CD4-positive, alpha-beta T cell treated with Interleukin-15 for 1 hour (primary cell): Measurements from ENCODE around the gene B3GLCT.

Source experiments
- DNase-seq: peaks from one replicate; pipeline ENCODE4 v3.0.0-alpha.2; 2020

The B3GLCT gene

DNA sequence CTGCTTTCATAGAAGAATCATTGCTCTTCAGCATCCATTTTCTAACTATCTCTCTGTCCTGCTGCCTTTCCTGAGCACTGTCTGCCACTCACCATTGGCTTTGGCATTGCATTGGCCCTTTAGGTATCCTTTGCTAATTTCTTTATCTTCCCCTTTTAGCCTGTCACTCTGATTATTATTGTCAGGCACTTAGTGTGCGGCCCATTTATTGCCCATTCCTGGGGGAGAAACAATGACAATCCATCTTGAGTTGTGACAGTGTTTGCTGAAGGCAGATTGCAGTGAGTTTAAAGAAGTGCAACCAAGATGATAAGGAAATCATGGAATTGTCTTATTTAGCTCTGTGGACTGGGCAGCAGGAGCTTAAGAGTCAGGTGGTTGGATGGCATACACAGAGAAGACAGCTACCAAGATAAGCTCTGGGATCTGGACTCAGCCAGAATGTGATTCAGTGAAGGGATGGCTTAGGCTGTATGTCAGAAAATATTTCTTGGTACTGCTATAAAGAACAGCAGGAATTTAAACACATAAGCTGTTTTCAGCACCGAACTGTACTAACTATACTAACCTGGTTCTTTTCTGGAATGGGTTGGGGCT is 25.3 kb downstream of the B3GLCT start:
- DNase-seq: no peak

DNA sequence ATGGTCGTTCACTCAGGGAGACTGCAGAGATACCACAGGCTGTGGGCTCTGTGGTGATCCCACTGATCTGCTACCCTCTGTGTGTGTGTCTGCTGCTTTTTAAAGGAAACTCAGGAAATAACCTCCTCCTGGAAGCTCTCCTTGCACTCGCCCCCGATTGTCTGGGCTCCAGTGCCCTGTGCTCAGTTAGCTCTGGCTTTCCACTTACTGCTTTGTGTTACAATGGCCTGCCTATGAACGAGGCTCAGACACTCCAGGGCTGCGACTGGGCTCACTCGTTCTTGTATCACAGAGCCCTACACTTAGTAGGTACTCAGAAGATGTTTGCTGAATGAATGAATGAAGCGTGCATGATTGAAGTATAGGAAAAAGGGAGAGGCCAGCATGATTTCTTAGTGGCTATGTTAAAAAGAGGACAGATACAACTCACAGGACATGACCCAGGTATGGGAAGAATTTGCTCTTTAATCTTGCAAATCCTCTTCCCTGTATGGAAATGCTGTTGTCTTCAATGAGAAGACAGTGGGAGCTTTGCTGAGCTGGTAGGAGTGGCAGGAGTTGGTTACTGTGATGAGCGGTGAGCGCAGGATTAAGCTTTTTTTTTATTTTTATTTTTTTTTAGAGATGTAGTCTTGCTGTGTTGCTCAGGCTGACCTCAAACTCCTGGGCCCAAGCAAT is 26.4 kb downstream of the B3GLCT start:
- no peak for DNase-seq

DNA sequence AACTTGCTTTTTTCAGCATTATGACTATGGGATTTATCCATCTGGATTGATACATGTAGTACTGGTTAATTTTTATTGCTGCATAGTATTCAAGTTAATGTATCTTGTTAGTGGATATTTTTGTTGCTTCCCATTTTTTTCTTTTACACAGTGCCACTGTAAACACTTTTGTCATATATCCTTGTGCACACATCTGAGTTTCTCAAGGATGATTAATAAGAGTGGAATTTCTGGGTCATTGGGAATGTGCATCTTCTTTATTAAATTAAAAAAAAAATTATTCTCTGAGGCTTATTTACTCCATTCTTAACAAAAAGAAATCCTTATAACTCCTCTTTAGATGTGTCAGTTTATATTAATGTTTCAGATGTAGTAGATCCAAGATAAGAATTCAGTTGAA is 27.3 kb downstream of the B3GLCT start:
- no peak for DNase-seq

DNA sequence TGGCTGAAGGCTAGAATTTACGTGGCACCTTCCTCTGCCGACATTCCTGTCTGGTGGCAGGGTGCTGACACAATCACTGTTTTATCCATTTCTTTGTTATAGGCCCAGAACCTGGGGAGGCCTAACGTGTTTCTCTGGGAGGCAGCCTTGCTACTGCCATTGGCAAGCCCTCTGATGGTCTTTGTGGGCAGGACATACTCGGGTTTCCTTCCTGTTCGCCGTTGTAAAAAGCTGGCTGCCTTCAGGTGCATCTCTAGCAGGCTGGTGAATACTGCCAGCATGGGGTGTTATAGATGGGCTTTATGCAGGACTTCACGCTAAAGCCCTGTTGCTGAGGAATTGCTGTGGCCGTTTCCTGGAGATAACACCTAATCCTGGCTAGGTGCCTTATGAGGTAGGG is 28.1 kb downstream of the B3GLCT start:
- DNase-seq: no peak

DNA sequence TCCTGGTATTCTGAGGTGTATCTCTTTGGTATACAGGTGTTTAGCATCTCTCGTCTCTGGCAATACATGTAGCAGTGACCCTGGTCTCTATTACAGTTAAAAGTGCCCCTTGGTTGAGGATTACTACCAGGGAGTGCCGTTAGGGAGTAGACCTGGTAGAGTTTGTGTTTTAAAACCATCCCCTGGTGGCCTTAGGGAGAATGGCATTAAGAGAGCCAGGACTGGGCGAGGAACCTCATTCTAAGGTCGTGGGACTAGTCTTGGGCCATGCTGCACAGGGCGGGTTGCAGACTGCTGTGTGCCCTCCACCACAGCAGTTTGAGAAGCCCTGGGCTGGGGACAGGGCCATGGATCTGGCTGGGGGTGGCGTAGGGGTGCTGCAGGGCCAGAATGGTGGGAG is 35.0 kb downstream of the B3GLCT start:
- DNase-seq: no peak

DNA sequence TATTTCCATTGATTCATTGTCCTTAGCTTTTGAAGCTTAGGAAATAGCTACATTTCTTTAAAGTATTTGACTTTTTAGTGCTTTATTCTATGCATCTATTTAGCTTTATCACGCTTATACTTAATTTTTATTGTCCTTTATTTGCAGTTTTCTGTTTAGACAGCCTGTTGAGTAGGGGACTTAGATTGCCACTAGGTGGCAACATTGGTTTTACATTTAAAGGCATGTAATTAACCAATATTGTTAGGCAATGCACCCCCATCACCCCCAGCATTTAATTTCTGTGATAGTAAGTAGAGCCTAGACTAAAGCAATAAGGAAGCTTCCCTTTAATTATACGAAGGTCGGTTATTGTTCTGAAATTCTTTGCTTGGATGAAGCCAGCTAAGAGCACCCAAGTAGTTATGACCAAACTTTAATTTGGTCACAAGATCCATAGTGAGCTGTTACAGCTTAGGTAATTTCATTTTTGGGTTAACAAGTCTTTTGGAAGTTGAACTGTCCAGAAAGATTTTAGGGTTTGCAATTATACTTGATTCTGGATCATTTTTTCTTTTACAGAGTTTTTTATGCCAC is 36.5 kb downstream of the B3GLCT start:
- DNase-seq: no peak

DNA sequence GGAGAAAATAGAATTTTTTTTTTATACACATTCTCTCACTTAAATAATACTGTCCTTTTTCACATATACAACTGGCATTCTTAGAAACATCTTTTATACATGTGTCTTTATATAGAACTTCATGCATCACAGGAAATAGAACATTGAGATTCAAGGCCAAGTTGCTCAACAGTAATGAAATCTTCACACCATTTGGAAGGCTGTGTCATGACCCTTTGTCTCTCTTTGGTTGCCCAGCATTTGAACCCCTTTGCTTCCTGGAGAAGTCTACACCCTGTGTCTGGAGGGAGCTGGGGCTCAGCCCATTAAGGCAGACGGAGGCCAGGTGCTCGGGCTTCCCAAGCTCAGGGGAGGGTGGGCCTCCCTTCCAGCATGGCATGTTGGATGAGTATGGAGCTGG is 41.1 kb downstream of the B3GLCT start:
- DNase-seq: no peak

DNA sequence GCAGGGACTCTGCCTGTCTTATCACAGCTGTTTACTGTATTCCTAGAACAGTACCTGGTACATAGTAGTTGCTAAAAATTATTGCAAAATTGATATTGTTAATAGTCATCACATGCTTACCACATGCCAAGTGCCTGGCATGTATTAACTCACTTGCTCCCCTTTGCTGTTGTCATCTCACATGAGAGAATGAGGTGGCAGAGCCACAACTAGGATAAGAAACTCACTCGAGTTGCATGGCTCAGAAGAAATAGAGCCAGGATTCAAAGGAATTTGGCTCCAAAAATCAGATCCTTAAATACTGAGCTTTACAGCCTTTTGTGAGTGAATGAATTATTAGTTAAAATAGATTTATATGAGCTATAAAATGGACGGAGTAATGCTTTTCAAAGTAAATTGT is 42.6 kb downstream of the B3GLCT start:
- no peak for DNase-seq

DNA sequence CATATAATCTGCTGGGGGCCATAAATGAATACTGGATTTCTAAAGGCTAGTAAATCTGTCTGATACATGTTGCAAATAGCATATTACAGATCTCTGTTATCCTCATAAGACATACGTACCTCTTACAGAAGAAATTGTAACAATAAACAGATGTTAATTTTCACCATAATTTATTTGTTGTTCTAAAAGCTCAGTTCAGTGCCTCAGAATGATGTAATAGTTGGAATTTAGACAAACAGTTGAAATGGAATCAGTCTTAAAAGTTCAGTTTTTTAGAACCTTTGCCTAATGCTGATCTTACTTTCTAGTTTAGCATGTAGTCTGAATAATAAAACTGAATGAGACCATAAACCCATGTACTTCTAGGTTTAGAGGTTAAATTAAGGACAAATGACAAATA is 43.1 kb downstream of the B3GLCT start:
- DNase-seq: no peak

DNA sequence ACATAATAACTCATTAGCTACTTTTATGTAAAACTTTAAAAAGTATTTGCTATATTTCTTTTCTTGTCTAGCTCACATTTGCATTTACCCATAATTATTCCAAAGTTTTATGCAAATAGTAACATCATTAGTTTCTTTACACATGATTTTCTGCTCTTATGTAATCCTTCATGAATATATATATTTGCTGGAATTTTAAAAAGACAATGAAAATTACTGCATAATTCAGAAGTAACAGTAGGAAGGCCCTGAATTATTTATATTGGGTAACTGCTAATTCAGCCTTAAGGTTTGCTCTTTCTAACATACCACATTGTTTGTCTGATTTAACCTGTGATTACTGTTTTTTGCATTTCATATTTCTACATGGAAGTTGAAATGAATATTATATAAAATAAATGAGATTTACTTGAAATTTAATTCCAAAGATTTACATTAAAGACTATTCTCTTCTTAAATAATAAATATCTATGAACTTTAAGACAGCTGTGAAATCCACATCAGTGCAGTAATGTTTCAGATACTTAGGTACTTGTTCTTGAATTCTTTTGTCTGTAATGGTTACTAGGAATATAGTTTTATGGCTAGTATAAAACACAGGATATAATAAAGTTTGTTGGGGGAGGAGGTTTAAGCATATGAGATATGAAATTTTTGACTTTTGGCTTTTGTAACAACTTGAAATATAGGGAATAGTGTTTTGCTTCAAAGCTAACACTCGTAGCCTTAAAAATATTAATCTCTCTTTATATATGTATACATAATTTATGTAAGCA is 46.0 kb downstream of the B3GLCT start:
- DNase-seq: no peak

DNA sequence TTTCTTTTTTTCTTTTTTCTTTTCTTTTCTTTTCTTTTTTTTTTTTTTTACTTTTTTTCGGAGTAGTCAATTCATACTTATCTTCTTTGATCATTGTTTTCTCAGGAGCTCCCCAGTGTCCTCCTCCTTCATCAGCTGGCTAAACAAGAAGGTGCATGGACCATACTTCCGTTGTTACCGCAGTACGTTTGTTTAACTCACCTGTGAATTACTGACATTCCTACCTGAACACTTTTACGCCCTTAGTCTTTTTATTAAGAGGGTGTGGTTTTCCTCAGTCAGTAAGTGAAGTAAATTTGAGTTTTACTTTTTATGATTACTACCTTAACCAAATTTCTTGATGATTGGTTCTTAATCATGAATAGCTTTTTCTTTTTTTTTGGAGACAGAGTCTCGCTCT is 47.1 kb downstream of the B3GLCT start:
- DNase-seq: no peak

DNA sequence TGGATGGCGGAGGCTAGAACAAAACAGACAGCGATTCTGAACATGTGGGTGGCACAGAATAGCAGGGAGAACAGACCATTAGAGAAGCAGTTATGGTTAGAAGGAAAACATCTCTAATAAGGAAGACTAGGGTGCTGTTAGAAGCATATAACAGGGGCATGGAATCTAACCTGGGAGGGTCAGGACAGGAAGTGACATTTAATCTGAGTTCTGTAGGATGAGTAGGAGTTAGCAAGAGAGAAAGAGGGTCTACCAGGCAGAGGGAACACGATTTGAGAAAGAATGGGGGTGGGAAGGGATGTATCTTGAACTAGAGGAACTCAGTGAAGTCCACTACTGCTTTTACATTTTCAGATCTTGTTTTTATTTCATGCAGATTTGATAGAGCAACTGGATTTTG is 48.6 kb downstream of the B3GLCT start:
- no peak for DNase-seq

DNA sequence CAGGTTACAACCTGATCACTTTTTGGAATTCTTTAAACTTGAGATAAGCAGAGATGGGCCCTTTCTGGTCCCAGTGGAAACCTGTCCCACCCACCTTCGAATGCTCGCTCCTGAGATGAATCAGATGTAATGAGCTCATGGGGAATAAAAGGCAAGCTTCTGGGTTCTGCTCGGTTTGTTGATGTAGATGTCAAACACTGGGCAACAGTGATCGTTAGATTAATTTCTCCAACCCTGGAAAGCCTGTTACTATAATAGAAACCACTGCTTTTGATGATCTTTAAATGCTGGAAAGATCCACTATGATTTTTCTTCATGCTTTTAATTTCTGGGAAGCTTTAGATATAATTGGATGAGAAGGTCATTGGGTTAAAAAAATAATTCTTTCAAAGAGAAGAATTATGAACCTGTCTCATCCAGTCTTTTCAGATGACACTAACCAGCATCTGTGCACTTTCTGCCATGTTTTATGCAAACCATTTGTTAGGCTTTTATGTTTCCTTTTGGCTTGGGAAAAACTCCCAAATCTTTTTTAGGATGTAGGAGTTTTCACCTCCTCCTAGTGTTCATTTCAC is 49.3 kb downstream of the B3GLCT start:
- DNase-seq: no peak

DNA sequence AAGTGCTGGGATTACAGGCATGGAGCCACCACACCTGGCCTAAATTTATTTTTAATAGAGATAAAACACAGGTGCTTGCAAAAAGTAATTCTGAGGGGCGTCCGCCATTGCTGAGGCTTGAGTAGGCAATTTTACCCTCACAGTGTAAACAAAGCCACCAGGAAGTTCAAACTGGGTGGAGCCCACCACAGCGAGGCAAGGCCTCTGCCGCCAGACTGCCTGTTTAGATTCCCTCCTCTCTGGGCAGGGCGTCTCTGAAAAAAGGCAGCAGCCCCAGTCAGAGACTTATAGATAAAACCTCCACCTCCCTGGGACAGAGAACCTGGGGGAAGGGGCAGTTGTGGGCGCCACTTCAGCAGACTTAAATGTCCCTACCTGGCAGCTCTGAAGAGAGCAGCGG is 50.7 kb downstream of the B3GLCT start:
- DNase-seq: no peak

DNA sequence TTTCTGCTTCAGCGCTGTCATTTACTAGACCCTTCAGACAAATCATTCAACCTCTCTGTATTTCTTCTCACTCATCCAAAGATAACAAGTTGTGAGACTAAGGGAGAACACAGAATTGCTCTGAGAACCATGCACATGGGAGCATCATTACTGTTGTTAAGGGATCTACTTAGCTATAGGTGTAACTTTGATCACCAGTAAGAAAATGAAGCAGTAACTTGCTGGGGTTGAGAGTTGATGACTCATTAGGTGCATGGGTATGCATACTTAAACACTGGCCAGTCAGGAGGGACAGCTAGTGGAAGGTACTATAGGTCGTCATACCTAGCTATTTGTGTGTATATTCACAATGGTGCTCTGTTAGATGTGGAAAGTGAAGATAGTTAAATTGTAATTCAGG is 61.5 kb downstream of the B3GLCT start:
- no peak for DNase-seq

DNA sequence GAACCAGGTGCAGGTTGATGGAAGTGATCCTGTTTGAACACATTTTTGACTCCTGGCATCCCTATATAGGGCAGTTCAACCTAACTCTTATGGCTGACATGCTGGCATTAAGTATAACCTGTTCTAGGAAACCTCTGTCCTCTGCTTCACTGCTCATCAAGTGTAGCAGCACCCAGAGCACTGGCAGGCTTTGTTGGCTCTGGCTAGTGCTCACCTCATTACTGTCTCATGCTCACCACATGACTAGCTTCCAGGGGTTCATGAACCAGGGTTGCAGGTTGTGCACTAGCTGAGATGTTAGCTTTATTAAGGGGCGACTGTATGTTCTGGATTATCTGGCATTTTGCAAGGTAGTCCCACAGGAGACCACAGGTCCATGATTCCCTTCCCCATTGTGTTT is 63.6 kb downstream of the B3GLCT start:
- DNase-seq: no peak

DNA sequence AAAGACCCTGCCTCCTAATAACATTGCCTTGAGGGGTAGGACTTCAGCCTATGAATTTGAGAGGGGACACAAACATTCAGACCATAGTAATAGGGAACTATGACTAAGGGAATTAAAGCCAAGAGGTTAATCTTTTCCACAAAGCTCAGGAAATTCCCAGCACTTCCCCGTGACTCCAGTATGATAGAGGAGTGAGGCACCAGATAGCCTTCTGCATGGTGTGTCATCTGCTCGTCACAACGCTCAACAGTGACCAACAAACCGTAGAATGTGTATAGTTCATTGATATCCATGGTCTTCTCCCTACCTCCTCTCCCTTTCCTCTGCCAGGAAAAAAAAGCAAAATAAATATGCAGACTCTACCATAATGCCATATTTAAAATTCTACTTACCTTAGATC is 64.4 kb downstream of the B3GLCT start:
- DNase-seq: no peak

DNA sequence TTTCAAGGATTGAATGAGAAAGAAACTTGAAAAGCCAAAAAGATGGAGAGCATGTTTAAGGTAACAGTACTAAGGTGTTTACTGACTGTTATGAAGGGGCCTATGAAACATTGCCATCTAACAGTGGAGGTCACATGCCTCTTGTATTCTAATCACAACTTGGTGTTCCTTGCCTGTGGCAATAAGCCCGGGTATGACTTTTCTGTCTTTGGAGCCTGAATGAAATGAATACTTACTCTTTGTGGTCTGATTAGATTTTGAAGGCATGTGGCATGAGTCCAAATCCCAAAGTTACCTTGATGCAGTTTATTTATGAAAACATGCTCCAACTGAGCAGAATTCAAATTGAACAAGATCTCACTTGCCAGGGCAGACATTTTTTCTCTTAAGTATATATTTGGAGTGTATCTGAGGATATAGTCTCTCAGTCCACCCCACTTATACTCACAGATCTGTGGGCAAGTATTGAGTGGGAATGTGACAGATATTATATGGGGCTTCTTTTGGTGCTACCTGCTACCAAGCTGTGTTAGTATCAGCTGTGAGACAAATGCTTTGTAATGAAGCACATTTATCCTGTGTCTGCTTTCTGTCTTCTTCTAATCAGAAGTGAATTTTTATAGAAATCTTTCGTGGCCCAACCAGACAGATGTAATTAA is 67.5 kb downstream of the B3GLCT start:
- no peak for DNase-seq

DNA sequence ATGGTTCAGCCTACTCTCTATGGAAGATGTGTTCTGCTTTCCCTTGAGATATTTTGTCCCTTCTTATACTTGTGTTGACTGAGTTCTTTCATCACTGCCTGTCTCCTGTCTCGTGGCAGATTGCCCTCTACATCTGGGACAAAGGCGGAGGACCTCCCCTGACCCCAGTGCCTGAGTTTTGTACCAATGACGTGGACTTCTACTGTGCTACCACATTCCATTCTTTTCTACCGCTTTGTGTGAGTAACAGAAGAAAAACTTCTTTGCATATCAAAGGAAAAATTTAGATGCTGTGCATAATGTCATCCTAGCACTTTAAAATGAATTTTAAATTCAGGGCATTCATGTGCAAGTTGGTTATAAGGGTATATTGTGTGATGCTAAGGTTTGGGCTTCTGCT is 74.6 kb downstream of the B3GLCT start:
- DNase-seq: no peak

DNA sequence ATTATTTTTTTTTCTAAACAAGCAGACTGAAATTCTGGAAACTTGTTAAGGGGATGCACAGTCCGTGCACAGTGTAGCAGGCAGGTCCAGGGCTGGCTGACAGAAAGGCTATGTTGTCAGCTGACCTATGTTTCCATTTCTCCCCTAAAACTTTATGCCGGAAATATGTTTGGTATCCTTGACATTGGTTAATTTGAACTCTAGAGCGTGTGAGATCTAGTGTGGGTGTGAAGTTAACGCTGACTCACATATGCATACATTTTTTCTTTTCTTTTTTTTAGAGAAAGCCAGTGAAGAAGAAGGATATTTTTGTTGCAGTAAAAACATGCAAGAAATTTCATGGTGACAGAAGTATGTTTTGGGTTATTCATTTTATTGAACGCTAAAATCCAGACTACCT is 76.6 kb downstream of the B3GLCT start:
- DNase-seq: no peak

DNA sequence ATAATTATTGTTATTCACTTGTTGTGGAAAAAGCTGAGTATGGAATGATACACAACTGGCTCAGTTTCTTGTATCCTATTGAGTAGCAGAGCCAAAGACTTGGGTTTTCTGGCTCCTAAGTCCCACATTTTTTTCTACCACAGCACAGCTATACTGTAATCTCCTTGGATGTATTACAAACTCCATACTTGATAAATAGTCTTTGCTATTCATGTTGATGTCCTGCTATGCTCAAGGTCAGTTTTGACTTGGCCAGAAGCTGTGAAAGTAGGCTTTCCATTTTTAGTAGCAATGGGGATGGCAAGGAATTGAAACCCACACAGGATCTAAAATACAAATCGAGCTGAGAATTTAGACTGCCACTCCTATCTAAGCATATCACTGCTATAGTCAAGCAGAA is 79.1 kb downstream of the B3GLCT start:
- no peak for DNase-seq

DNA sequence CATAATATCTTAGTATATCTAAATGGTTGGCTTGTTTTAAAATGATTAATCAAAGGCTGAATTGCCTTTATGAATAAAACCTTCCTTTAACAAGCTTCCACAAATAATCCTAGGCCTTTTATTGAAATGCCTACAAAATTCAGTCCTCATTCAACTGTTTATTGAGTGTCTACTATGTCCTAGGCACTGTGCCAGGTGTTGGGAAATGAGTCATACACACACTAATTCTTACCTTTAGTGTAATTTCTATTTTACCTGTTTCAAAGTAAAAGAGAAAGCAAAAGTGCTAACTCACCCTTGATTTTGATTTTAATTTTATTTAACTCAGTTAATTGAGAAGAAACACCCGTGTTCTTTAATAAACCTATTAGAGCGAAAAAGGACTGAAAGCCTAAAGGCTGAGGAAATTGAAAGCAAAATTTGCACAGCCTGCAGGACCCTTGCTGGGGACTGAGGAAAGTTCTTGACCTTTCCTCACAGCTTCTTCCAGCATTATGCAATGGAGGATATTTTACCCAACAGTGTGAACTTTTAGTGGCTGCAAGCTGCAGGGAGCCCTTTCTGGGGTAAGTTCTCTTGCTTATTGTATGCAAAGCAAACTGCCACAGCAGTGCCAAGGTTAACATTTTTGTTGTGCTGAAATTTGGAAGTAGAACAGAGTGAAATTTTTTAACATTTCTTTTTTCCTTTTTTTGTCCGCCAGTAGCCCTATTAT is 83.1 kb downstream of the B3GLCT start:
- DNase-seq: no peak

DNA sequence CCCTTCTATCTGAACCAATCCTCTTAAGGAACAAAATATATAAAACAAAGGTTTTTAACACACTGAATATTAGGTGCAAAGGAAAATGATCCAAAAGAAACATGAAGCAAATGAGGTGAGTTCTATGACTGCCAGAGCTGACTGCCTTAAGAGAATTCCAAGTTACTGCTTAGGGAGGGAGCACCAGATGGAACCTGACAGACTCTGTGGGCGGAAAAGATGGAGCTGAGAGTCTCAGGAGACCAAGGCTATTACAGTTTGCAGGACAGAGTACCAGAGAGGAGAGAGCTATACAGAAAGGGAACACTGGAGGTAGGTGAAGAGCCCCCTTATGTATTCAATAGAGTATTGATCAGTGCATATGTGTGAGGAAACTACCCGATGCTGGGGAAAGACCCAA is 87.2 kb downstream of the B3GLCT start:
- DNase-seq: no peak
